Mucosa of rectum (tissue), 2 donors: Measurements from ENCODE around the gene NOL3.

Experiments used
- H3K27ac ChIP-seq, 2 donors: one replicate each; pipeline ENCODE4 v1.7.0; 2013; ENCODE audit warnings: inconsistent platforms in 2 of 2, low read depth in 2 of 2, low read length in 2 of 2
- H3K27me3 ChIP-seq, 2 donors: one replicate each; pipeline ENCODE4 v1.7.0; 2013; ENCODE audit warnings: low read length in 2 of 2; ENCODE audit not compliant: control insufficient read depth in 2 of 2, insufficient read depth in 2 of 2
- H3K36me3 ChIP-seq, 2 donors: one replicate each; pipeline ENCODE4 v1.7.0; 2013; ENCODE audit warnings: low read length in 2 of 2; ENCODE audit not compliant: control insufficient read depth in 2 of 2, insufficient read depth in 2 of 2
- H3K4me1 ChIP-seq, 2 donors: one replicate each; pipeline ENCODE4 v1.7.0; 2013; ENCODE audit warnings: low read length in 2 of 2, mild to moderate bottlenecking in 1 of 2; ENCODE audit not compliant: control insufficient read depth in 2 of 2, insufficient read depth in 2 of 2
- H3K4me3 ChIP-seq, 2 donors: one replicate each; pipeline ENCODE4 v1.7.0; 2013; ENCODE audit warnings: low read length in 2 of 2
- H3K9ac ChIP-seq, 2 donors: one replicate each; pipeline ENCODE4 v1.7.0; 2013; ENCODE audit warnings: low read length in 2 of 2, low read depth in 1 of 2, mild to moderate bottlenecking in 1 of 2
- H3K9me3 ChIP-seq, 2 donors: one replicate each; pipeline ENCODE4 v1.7.0; 2013; ENCODE audit warnings: low read length in 2 of 2; ENCODE audit not compliant: control insufficient read depth in 2 of 2
- donor health status: healthy.
- donor health status: Normal muscosa, but diverticular disease.

Gene NOL3

GRCh38 chr16:67188798-67189197, 18.5 kb downstream of the NOL3 start:
- Histone ChIP-seq H3K27me3 (peaks cover 0 to 2% of the 10 kb centered on the region in 2 donors), H3K9me3 (no peaks in the 10 kb centered on the region), H3K9ac (no peak overlapping the region), H3K4me3 (no peak overlapping the region), H3K4me1 (peaks cover 41 to 42% of the 10 kb centered on the region in 2 donors), H3K27ac (no peak overlapping the region), H3K36me3 (peaks cover 3 to 6% of the 10 kb centered on the region in 2 donors)

DNA sequence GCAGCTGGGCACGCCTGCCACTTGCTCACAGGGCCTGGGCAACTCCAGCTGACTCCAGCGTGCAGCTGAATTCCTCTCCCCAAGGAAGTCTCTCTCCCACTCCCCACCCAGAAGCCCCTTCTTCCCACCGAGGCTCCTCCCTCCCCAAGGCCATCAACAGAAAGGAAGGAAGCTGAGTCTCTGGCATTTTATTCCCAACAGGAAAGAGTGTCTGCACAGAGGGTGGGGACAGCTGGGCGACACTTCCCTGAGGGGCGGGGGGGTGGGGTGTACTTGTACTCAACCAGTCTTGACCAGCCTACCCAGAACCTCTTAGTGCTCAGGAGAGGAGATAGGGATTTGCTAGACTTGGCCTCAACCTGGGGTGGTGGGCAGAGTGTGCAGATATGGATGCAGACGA, 19.7 kb downstream of the NOL3 start, which contains the start of gene EXOC3L1:
Gene EXOC3L1, minus strand, starts transcription at position 96 of the 400 bp plus-strand sequence. CDS start 460 bp downstream, outside the sequence.
- Histone ChIP-seq H3K9ac (no peak within 1 kb of the TSS), H3K4me1 (peaks cover 34 to 35% of the 10 kb centered on the region in 2 donors), H3K27me3 (peaks cover 0 to 2% of the 10 kb centered on the region in 2 donors), H3K27ac (no peak within 1 kb of the TSS), H3K4me3 (no peak within 1 kb of the TSS), H3K9me3 (no peaks in the 10 kb centered on the region), H3K36me3 (peaks cover 9 to 17% of the 10 kb centered on the region in 2 donors)

DNA sequence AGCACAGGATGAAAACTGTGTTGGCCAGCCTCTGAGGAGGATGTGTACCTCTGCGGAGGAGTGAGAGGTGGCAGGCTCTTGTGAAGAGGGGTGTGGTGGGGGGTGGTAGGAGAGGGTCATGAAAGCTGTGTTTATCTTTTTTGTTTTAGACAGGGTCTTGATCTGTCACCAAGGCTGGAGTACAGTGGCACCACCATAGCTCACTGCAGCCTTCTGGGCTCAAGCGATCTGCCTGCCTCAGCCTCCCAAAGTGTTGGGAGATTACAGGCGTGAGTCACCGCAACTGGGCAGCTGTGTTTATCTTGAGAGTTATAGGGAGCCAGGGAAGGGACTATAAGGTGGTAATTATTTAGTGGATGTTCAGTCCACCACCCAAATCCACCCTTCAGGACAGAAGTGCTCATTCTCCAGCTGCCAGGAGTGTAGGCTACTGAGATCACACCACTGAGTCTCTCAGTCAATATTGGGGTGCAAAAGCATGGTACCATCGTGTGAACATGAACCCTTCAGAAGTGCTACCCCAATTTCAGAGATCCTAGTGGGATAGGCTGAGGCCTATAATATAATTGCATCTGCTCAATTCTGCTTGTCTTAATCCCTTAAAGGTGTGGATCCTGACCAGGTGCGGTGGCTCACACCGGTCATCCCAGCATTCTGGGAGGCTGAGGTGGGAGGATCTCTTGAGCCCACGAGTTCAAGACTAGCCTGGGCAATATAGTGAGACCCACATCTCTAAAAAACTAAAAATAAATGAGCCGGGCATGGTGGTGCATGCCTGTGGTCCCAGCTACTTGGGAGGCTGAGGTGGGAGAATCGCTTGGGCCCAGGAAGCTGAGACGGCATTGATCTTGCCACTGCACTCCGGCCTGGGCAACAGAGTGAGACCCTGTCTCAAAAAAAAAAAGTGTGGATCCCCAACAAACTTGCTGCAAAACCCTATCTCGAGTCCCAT, 20.4 kb downstream of the NOL3 start:
- Histone ChIP-seq H3K27ac (no peak overlapping the region), H3K36me3 (peaks cover 16 to 23% of the 10 kb centered on the region in 2 donors), H3K27me3 (peaks cover 0 to 2% of the 10 kb centered on the region in 2 donors), H3K9ac (no peak overlapping the region), H3K4me1 (peaks cover 28% of the 10 kb centered on the region in 2 donors), H3K9me3 (no peaks in the 10 kb centered on the region), H3K4me3 (no peak overlapping the region)

DNA sequence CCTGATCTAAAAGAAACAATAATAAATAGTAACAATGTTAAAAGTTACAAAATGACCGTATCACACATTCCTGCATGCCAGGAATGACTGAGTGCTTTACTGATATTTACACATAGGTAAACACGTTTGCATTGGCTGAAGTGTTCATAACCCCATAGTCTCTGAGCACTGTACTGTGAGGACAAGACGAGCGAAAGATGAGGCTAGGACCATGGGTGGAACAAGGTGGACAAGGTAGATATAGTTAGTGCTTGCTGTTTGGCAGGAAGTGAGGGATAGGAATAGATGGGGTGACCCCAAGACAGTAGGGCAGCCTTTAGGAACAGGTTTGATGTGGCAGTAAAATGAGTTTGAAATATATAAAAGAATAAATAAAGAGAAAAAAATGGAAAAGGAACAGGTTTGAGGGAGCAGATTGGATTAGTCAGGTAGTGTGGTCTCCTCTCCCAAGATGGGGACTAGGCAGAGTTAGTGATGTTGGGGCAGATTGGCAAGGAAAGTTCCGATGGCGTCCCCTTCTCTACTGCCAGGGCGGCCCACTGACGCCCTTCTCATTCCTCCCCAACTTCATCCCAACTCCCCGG, 21.2 kb downstream of the NOL3 start:
- Histone ChIP-seq H3K27ac (no peak overlapping the region), H3K9me3 (no peaks in the 10 kb centered on the region), H3K36me3 (peaks cover 24 to 30% of the 10 kb centered on the region in 2 donors), H3K4me3 (peak overlapping the region; percentile 57 to 90), H3K9ac (no peak overlapping the region), H3K27me3 (no peaks in the 10 kb centered on the region), H3K4me1 (peaks cover 26 to 28% of the 10 kb centered on the region in 2 donors)

- peaks cover 26 to 28% of the 10 kb centered on the region in 2 donors for H3K4me1 ChIP-seq
- H3K9me3 ChIP-seq: no peaks in the 10 kb centered on the region
- peak within 1 kb of the TSS; percentile 37 to 67 for H3K27ac ChIP-seq
Observed at GRCh38 chr16:67191995-67192681, 21.8 kb downstream of the NOL3 start, which contains the start of gene E2F4. TSS of gene E2F4 (plus strand) at chr16:67192155. CDS start at chr16:67192228, 73 bp downstream.

GRCh38 chr16:67192781-67193361, 22.5 kb downstream of the NOL3 start:
- peaks cover 31 to 32% of the 10 kb centered on the region in 2 donors for H3K4me1 ChIP-seq
- H3K27ac ChIP-seq: no peak overlapping the region
- peak overlapping the region; percentile 87 to 93 for H3K9ac ChIP-seq
- peak overlapping the region; percentile 90 to 97 for H3K4me3 ChIP-seq
- H3K27me3 ChIP-seq: no peaks in the 10 kb centered on the region
- no peaks in the 10 kb centered on the region for H3K9me3 ChIP-seq
- peaks cover 37 to 44% of the 10 kb centered on the region in 2 donors for H3K36me3 ChIP-seq

More at GRCh38 chr16:67191995-67192681, 21.8 kb downstream of the NOL3 start, which contains the start of gene E2F4:
- H3K36me3 ChIP-seq: peaks cover 30 to 37% of the 10 kb centered on the region in 2 donors
- H3K9ac ChIP-seq: peak within 1 kb of the TSS; percentile 87 to 93
- H3K27me3 ChIP-seq: no peaks in the 10 kb centered on the region
- peak within 1 kb of the TSS; percentile 90 to 97 for H3K4me3 ChIP-seq

DNA sequence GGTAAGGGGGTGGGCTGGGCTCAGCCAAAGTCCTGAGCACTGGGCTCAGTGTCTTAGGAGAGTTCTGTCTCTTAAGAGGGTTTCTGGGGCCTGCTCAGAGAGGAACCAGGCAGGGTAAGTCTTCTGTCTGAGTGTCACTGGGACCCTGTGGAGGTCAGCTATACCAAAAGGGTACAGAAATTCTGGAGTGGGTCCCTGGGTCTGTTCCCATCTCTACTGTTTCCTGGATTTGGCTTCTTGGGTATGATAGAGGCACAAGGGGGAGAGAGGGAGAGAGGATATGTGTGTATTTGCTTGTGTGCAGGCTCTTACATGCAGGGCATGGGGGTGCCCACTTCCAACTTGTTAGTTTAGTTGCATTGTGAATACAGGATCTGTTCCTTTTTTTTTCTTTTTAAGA, 23.2 kb downstream of the NOL3 start:
- H3K4me3 ChIP-seq: peak overlapping the region in 1 of 2 donors; percentile 97
- H3K36me3 ChIP-seq: peaks cover 40 to 49% of the 10 kb centered on the region in 2 donors
- H3K4me1 ChIP-seq: peaks cover 38 to 39% of the 10 kb centered on the region in 2 donors
- no peaks in the 10 kb centered on the region for H3K9me3 ChIP-seq
- H3K9ac ChIP-seq: peak overlapping the region; percentile 87 to 93
- no peak overlapping the region for H3K27ac ChIP-seq
- no peaks in the 10 kb centered on the region for H3K27me3 ChIP-seq

- Histone ChIP-seq H3K27ac (no peak overlapping the region), H3K4me1 (peaks cover 40 to 42% of the 10 kb centered on the region in 2 donors), H3K36me3 (peaks cover 40 to 49% of the 10 kb centered on the region in 2 donors)
Observed at GRCh38 chr16:67194260-67194659, 23.9 kb downstream of the NOL3 start.

DNA sequence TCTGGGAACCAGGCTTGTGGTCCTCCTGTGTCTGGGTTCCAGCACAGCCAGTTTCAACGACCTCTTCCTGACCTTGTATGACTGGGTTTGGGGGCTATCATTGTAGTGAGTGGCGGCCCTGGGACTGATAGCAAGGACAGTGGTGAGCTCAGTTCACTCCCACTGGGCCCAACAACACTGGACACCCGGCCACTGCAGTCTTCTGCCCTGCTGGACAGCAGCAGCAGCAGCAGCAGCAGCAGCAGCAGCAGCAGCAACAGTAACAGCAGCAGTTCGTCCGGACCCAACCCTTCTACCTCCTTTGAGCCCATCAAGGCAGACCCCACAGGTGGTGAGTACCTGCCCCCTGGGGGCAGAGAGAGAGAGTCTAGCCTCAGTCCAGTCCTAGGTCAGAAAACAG, 25.3 kb downstream of the NOL3 start:
- H3K9me3 ChIP-seq: no peaks in the 10 kb centered on the region
- no peaks in the 10 kb centered on the region for H3K27me3 ChIP-seq
- peaks cover 38 to 40% of the 10 kb centered on the region in 2 donors for H3K4me1 ChIP-seq
- H3K36me3 ChIP-seq: peaks cover 40 to 51% of the 10 kb centered on the region in 2 donors
- no peak overlapping the region for H3K4me3 ChIP-seq
- H3K9ac ChIP-seq: no peak overlapping the region
- no peak overlapping the region for H3K27ac ChIP-seq

More at GRCh38 chr16:67194260-67194659, 23.9 kb downstream of the NOL3 start:
- no peaks in the 10 kb centered on the region for H3K9me3 ChIP-seq
- H3K9ac ChIP-seq: no peak overlapping the region
- H3K27me3 ChIP-seq: no peaks in the 10 kb centered on the region
- H3K4me3 ChIP-seq: no peak overlapping the region
